Measurements from ENCODE around the gene ADAMTS17.

Gene ADAMTS17

GRCh38 chr15:100058458-100058857 is 283.3 kb downstream of the ADAMTS17 start:
- no peak for TF ChIP-seq CTCF (IDR thresholded peaks at IDR 0.05)

GRCh38 chr15:100057281-100057680 is 284.5 kb downstream of the ADAMTS17 start:
- TF ChIP-seq CTCF (IDR thresholded peaks at IDR 0.05), result no peak

GRCh38 chr15:100056411-100057072 is 285.2 kb downstream of the ADAMTS17 start:
- no peak for TF ChIP-seq CTCF (IDR thresholded peaks at IDR 0.05)

GRCh38 chr15:100055821-100056220 is 286.0 kb downstream of the ADAMTS17 start:
- no peak for TF ChIP-seq CTCF (IDR thresholded peaks at IDR 0.05)

GRCh38 chr15:100054539-100054938 is 287.2 kb downstream of the ADAMTS17 start:
- TF ChIP-seq CTCF (IDR thresholded peaks at IDR 0.05), result no peak

- TF ChIP-seq CTCF (IDR thresholded peaks at IDR 0.05), result no peak
Measured at GRCh38 chr15:100053474-100054121, 288.2 kb downstream of the ADAMTS17 start.

- no peak for TF ChIP-seq CTCF (IDR thresholded peaks at IDR 0.05)
Measured at GRCh38 chr15:100052716-100053473, 288.9 kb downstream of the ADAMTS17 start.

Measured in LNCAP (cell line).